K562 (cell line): ENCODE data around the gene ZDHHC18. TPM values are rescaled to one million over a fixed set of nuclear protein-coding genes. Genes with fewer than 3 reads are reported as not detected.
A peak's percentile ranks its signal among the peaks of the same experiment; 100 is the strongest.

Experiments
- ARID3A ChIP-seq: IDR thresholded peaks from 2 replicates; pipeline ENCODE4 v1.6.1; 2012; ENCODE audit warnings: low read depth, low read length, improper control_type of control experiment, borderline replicate concordance
- BCL6 ChIP-seq: fragments of 250-450 bp; sonication (Bioruptor Pico); IDR thresholded peaks from 2 replicates; pipeline ENCODE4 v1.4.0; 2020
- CSDE1 ChIP-seq, 2 experiments: fragments of 450-650 bp; IDR thresholded peaks; 2 replicates each; pipeline ENCODE4 v1.6.1; 2016; ENCODE audit warnings: mild to moderate bottlenecking in 1 of 2
- GTF2E2 ChIP-seq: fragments of 200-800 bp; sonication (Bioruptor generic); IDR thresholded peaks from 2 replicates; pipeline ENCODE4 v1.6.1; 2016; ENCODE audit warnings: missing genetic modification characterization, missing compliant biosample characterization
- polyA plus RNA-seq, 8 experiments: library from polyadenylated mRNA; depleted of rRNA in 4 of 8; stranded (reverse) in 5 of 8; unstranded in 3 of 8; fragments of >200 nt; fragmentation: Nextera tagmentation in 2 of 8; fragmentation: Illumina TruSeq in 1 of 8; extraction: Ambion mirVana in 2 of 8; extraction: Trizol in 1 of 8; gene quantifications; 2 replicates each; pipeline versions ENCODE4 v1.2.1 to v1.2.3, GENCODE V29; 2011 to 2014; ENCODE audit warnings: inconsistent platforms in 1 of 8, missing spikeins in 1 of 8
- total RNA-seq, 7 experiments: library from RNA; depleted of rRNA in 6 of 7; stranded (reverse); fragments of >200 nt in 6 of 7; fragmentation: Illumina TruSeq in 2 of 7; extraction: Trizol in 2 of 7; gene quantifications; 2 replicates each; pipeline versions ENCODE4 v1.2.1 to v1.2.3, GENCODE V29; 2011 to 2021; ENCODE audit warnings: low replicate concordance in 1 of 7
- TF ChIP-seq, protein P1 (sequence below): sonication (generic); formaldehyde crosslinking; IDR thresholded peaks from 2 replicates; pipeline ENCODE4 v1.8.1; 2023; ENCODE audit warnings: mild to moderate bottlenecking, missing genetic modification reagents
- TF ChIP-seq, protein P2 (sequence below): conservative IDR thresholded peaks from 2 replicates; pipeline ENCODE4 v1.6.1; 2011; ENCODE audit warnings: low read depth, mild to moderate bottlenecking, low read length; ENCODE audit not compliant: control insufficient read depth
- TF ChIP-seq, protein P3 (sequence below): fragments of 450-650 bp; conservative IDR thresholded peaks from 2 replicates; pipeline ENCODE4 v1.6.1; 2016; ENCODE audit warnings: missing genetic modification characterization, low read depth, mild to moderate bottlenecking, control low read depth, missing compliant biosample characterization
- TF ChIP-seq, protein P4 (sequence below): fragments of 250-450 bp; sonication (Bioruptor Pico); IDR thresholded peaks from 2 replicates; pipeline ENCODE4 v1.4.0; 2020; ENCODE audit warnings: mild to moderate bottlenecking

Gene ZDHHC18
- total and polyA plus RNA-seq, 9 of the 15 experiments (the other 6 are each of a cell fraction or from before 2014, with no cell fraction given), result 0.42 to 35.6 (median 15.8) TPM

DNA sequence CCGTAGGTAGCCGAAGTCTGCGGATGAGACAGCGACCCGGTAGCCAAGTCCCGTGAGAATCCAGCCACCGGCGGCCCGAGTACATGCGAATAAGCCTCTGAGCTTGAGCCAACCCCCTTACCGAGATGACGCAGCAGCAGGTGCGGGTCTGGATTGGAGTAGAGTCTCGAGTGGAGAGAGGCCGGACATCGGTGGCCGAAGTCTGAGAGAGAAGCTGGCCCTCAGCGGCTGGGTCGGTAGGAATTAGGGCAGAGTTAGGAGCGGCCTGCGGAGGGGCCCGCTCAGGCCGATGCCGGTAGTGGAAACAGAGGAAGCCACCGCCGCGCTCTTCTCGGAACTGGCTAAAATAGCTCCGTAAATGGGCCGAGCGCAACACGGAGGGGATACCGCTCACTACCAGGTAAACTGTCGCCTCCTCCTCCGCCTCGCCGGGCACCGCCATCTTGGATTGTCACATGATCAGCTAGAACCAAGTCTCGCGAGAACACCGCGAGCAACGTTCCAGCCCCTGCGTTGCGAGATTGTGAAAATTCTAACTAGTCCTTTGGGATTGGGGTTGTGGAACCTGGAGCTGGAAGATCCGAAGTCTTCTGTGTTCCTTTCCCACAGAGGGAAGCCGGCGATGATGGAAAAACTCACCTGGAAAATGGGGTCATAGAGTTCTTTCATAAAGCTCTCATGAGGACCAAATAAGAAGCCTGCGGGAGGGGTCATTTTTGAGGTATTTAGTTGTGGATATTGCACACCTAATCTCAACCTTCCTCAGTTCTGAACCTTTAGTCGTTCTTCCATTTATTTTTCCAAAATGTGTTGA lies 73.7 kb downstream of the ZDHHC18 start, which contains the start of gene GPATCH3 (continued):
- TF ChIP-seq, protein P1, sequence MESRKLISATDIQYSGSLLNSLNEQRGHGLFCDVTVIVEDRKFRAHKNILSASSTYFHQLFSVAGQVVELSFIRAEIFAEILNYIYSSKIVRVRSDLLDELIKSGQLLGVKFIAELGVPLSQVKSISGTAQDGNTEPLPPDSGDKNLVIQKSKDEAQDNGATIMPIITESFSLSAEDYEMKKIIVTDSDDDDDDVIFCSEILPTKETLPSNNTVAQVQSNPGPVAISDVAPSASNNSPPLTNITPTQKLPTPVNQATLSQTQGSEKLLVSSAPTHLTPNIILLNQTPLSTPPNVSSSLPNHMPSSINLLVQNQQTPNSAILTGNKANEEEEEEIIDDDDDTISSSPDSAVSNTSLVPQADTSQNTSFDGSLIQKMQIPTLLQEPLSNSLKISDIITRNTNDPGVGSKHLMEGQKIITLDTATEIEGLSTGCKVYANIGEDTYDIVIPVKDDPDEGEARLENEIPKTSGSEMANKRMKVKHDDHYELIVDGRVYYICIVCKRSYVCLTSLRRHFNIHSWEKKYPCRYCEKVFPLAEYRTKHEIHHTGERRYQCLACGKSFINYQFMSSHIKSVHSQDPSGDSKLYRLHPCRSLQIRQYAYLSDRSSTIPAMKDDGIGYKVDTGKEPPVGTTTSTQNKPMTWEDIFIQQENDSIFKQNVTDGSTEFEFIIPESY (CRISPR knock-in tag), result peak; percentile 37; the same call in 1 of the 2 replicates
- TF ChIP-seq GTF2E2 (peak; percentile 97), ARID3A (no peak), BCL6 (CRISPR knock-in tag) (no peak), CSDE1 (IDR thresholded peaks at IDR 0.05) (peak in 1 of 2 experiments; percentile 14; a peak in 1 of 4 replicates)
- TF ChIP-seq, protein P2, sequence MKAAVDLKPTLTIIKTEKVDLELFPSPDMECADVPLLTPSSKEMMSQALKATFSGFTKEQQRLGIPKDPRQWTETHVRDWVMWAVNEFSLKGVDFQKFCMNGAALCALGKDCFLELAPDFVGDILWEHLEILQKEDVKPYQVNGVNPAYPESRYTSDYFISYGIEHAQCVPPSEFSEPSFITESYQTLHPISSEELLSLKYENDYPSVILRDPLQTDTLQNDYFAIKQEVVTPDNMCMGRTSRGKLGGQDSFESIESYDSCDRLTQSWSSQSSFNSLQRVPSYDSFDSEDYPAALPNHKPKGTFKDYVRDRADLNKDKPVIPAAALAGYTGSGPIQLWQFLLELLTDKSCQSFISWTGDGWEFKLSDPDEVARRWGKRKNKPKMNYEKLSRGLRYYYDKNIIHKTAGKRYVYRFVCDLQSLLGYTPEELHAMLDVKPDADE, result peak; percentile 96
- TF ChIP-seq, protein P3, sequence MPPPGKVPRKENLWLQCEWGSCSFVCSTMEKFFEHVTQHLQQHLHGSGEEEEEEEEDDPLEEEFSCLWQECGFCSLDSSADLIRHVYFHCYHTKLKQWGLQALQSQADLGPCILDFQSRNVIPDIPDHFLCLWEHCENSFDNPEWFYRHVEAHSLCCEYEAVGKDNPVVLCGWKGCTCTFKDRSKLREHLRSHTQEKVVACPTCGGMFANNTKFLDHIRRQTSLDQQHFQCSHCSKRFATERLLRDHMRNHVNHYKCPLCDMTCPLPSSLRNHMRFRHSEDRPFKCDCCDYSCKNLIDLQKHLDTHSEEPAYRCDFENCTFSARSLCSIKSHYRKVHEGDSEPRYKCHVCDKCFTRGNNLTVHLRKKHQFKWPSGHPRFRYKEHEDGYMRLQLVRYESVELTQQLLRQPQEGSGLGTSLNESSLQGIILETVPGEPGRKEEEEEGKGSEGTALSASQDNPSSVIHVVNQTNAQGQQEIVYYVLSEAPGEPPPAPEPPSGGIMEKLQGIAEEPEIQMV (tag), result no peak
- TF ChIP-seq, protein P4, sequence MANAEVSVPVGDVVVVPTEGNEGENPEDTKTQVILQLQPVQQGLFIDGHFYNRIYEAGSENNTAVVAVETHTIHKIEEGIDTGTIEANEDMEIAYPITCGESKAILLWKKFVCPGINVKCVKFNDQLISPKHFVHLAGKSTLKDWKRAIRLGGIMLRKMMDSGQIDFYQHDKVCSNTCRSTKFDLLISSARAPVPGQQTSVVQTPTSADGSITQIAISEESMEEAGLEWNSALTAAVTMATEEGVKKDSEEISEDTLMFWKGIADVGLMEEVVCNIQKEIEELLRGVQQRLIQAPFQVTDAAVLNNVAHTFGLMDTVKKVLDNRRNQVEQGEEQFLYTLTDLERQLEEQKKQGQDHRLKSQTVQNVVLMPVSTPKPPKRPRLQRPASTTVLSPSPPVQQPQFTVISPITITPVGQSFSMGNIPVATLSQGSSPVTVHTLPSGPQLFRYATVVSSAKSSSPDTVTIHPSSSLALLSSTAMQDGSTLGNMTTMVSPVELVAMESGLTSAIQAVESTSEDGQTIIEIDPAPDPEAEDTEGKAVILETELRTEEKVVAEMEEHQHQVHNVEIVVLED (CRISPR knock-in tag), result 0 out of 2 replicates have a peak, but pooled peaks have one; percentile 47
